ENCODE data around the gene CX3CL1. TPM values are rescaled to one million over a fixed set of nuclear protein-coding genes. Genes with fewer than 3 reads are reported as not detected.
"Not testable (repeated sequence)": the region's sequence is repeated elsewhere in the genome, so short reads cannot be mapped to it uniquely, and the experiment has no call there.

Gene CX3CL1
- total RNA-seq, 1 donor from 2014 or later = 11.7 TPM

GRCh38 chr16:57366544-57367040, 5.7 kb upstream of the CX3CL1 start:
- peaks cover 23% of the 10 kb centered on the region for H3K4me1 ChIP-seq
- H3K4me3 ChIP-seq = no peak overlapping the region
- H3K9me3 ChIP-seq (replicated peaks) = no peaks in the 10 kb centered on the region
- no peaks in the 10 kb centered on the region for H3K27me3 ChIP-seq (ENCODE audit: low read depth)
- intact Hi-C loops (cut with micrococcal nuclease) = no loop called here
- TF ChIP-seq CTCF (IDR thresholded peaks at IDR 0.05; ENCODE audit: borderline replicate concordance) = no peak
- H3K27ac ChIP-seq (replicated peaks) = peak overlapping the region; percentile 61
- H3K36me3 ChIP-seq = no peaks in the 10 kb centered on the region
- no peak for DNase-seq

GRCh38 chr16:57367116-57367752, 5.1 kb upstream of the CX3CL1 start:
- peak overlapping the region; percentile 77 for H3K27ac ChIP-seq (replicated peaks)
- H3K4me1 ChIP-seq = peaks cover 29% of the 10 kb centered on the region
- TF ChIP-seq CTCF (IDR thresholded peaks at IDR 0.05; ENCODE audit: borderline replicate concordance) = no peak
- intact Hi-C loops (cut with micrococcal nuclease) = no loop called here
- no peaks in the 10 kb centered on the region for H3K9me3 ChIP-seq (replicated peaks)
- DNase-seq = no peak
- no peaks in the 10 kb centered on the region for H3K27me3 ChIP-seq (ENCODE audit: low read depth)
- H3K36me3 ChIP-seq = no peaks in the 10 kb centered on the region
- no peak overlapping the region for H3K4me3 ChIP-seq

DNA sequence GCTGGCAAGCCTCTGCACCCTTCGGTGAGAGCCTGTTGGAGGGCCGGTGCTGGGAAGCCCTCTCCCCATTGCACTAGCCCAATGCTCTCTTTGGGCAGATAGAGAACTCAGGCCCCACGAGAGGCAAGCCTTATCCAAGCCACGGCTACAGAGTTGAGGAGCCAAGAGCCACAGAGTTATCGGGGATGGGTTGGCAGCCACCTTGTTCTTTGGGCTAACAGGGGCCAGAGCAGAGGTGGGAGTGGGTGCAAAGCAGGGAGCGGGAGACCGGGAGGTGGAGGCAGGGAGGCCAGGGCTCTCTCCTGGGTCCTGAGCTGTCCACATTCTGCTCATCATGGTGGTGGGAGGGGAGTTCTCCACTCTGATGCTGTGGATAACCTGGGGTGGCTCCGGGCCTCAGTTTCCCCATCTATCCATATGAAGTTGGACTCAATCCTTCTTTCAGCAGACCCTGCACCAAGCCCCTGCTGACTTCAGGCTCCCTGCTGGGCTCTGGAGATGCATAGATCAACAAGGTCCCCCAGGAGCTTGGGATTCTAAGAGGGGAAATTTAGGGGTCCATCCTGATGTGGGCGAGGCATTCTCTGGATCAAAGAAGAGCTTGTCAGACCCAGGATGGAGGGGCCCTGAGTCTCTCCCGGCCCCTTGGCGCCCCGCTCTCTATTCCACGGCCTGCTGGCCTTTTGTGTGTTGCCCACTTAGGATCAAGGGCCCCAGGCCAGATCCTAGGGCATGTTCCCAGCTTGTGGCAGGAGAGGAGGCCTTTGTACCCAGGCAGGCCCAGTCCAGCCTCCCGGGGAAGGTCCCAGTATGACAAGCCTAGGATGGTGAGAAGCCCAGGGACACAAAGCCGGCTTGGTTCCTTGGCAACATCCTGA, 557 bp upstream of the CX3CL1 start:
- intact Hi-C loops (cut with micrococcal nuclease) = no loop called here
- TF ChIP-seq CTCF (IDR thresholded peaks at IDR 0.05; ENCODE audit: borderline replicate concordance) = no peak
- peaks cover 44% of the 10 kb centered on the region for H3K4me1 ChIP-seq

DNA sequence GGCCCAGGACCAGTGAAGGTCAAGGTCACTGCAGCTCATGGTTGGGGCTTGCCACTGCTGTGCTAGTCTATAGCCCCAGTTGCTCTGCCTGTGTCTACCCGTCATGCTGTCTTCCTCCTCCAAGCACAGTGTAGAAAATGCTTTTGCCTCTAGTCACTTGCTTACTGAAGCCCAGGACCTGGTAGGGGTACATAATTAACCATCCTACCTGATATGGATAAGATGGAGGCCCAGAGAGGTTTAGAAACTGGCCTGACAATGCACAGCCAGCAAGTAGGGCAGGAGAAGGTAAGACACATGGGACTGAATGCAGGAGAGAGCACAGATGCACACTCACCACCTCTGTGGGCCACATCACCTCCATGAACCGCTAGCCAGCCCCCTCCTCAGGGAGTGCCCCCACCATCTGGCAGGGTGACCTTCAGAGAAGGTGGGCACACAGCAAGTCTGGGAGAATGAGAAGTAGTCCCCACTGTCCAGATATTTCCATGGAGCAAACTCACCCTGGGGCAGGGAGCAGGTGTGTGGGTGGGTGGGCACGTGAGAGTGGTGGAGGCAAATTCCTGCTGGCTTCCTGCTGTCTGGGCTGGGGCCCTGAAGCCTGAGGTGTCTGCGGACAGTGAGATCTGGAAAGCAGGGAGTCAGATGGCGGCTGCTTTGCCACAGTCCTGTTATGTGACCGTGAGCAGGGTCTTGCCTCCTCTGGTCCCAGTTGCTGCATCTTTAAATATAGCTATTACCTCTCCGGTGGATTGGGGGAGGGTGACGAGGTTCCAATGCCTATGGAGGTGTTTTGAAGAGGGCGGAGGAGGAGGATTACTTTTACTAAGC, 1.0 kb downstream of the CX3CL1 start:
- peak overlapping the region; percentile 73 for H3K4me3 ChIP-seq
- H3K9me3 ChIP-seq (replicated peaks) = no peaks in the 10 kb centered on the region
- peaks cover 5% of the 10 kb centered on the region for H3K27me3 ChIP-seq (ENCODE audit: low read depth)
- intact Hi-C loops (cut with micrococcal nuclease) = no loop called here
- DNase-seq = no peak
- H3K27ac ChIP-seq (replicated peaks) = peak overlapping the region; percentile 93
- peaks cover 50% of the 10 kb centered on the region for H3K4me1 ChIP-seq
- TF ChIP-seq CTCF (IDR thresholded peaks at IDR 0.05; ENCODE audit: borderline replicate concordance) = no peak
- no peaks in the 10 kb centered on the region for H3K36me3 ChIP-seq

More for the DNA sequence above, 557 bp upstream of the CX3CL1 start:
- Histone ChIP-seq H3K36me3 (no peaks in the 10 kb centered on the region), H3K27me3 (ENCODE audit: low read depth) (peaks cover 5% of the 10 kb centered on the region), H3K9me3 (replicated peaks) (no peaks in the 10 kb centered on the region), H3K27ac (replicated peaks) (peak overlapping the region; percentile 93), H3K4me3 (peak overlapping the region; percentile 73)
- no peak for DNase-seq

GRCh38 chr16:57374067-57374534, 1.8 kb downstream of the CX3CL1 start:
- no peak for DNase-seq
- H3K27ac ChIP-seq (replicated peaks) = peak overlapping the region; percentile 93
- peaks cover 5% of the 10 kb centered on the region for H3K27me3 ChIP-seq (ENCODE audit: low read depth)
- no peaks in the 10 kb centered on the region for H3K36me3 ChIP-seq
- intact Hi-C loops (cut with micrococcal nuclease) = no loop called here
- no peak for TF ChIP-seq CTCF (IDR thresholded peaks at IDR 0.05; ENCODE audit: borderline replicate concordance)
- H3K9me3 ChIP-seq (replicated peaks) = no peaks in the 10 kb centered on the region
- H3K4me1 ChIP-seq = peaks cover 57% of the 10 kb centered on the region
- peak overlapping the region; percentile 73 for H3K4me3 ChIP-seq

- intact Hi-C loops (cut with micrococcal nuclease); DNase-seq; H3K9me3 ChIP-seq (replicated peaks); H3K27me3 ChIP-seq (ENCODE audit: low read depth); H3K36me3 ChIP-seq: not testable (repeated sequence)
- Histone ChIP-seq H3K4me1 (peaks cover 65% of the 10 kb centered on the region), H3K4me3 (peak overlapping the region; percentile 73), H3K27ac (replicated peaks) (peak overlapping the region; percentile 93)
Observed at GRCh38 chr16:57374925-57375465, 2.7 kb downstream of the CX3CL1 start.
